OCI-LY7 (cell line): ENCODE results near the gene ARIH1. TPM values are rescaled to one million over a fixed set of nuclear protein-coding genes. Genes with fewer than 3 reads are reported as not detected.
"Not testable (repeated sequence)": the region's sequence is repeated elsewhere in the genome, so short reads cannot be mapped to it uniquely, and the experiment has no call there.

Experiments used
- BruUV-seq: library from RNA; stranded (reverse); fragments of 400-500 nt; replicated peaks from 2 replicates; lab custom pipeline; 2021; lab: Mats Ljungman, UMichigan
- CTCF ChIA-PET: fragments of 300-600 bp; sonication (Branson Sonifier 250); formaldehyde crosslinking; loops from one replicate; lab custom pipeline; 2022; ENCODE audit warnings: antibody characterized with exemption; ENCODE audit not compliant: unreplicated experiment; lab: Charles Lee
- POLR2A ChIA-PET: fragments of 300-600 bp; sonication (Branson Sonifier 250); formaldehyde crosslinking; loops from one replicate; lab custom pipeline; 2022; ENCODE audit warnings: antibody characterized with exemption; lab: Charles Lee
- DNase-seq: peaks from one replicate; pipeline ENCODE4 v3.0.0-alpha.2; 2015; ENCODE audit warnings: low spot score
- H2AFZ ChIP-seq: fragments of 200-600 bp; sonication (generic), shearing (Covaris generic); 2 replicates; pipeline ENCODE4 v1.6.1; 2014; ENCODE audit warnings: mild to moderate bottlenecking, antibody characterized with exemption, low read length, moderate library complexity
- H3K27ac ChIP-seq: fragments of 200-600 bp; sonication (generic); 2 replicates; pipeline ENCODE4 v1.5.1; 2014; ENCODE audit warnings: mixed run types, low read depth, mild to moderate bottlenecking, moderate library complexity, low read length, inconsistent platforms; ENCODE audit not compliant: poor library complexity, severe bottlenecking
- H3K36me3 ChIP-seq: fragments of 200-600 bp; sonication (generic); 2 replicates; pipeline ENCODE4 v1.6.1; 2014; ENCODE audit warnings: mild to moderate bottlenecking, antibody characterized with exemption, low read length, moderate library complexity, mixed read lengths; ENCODE audit not compliant: insufficient read depth
- H3K4me1 ChIP-seq: fragments of 200-600 bp; sonication (generic); 2 replicates; pipeline ENCODE4 v1.5.1; 2014; ENCODE audit warnings: mild to moderate bottlenecking, low read length; ENCODE audit not compliant: insufficient read depth, poor library complexity, severe bottlenecking
- H3K4me2 ChIP-seq: fragments of 200-600 bp; sonication (generic); 2 replicates; pipeline ENCODE4 v1.6.1; 2014; ENCODE audit warnings: mild to moderate bottlenecking, low read length
- H3K4me3 ChIP-seq: fragments of 200-600 bp; sonication (generic); 2 replicates; pipeline ENCODE4 v1.5.1; 2014; ENCODE audit warnings: mild to moderate bottlenecking, low read depth, low read length; ENCODE audit not compliant: poor library complexity, severe bottlenecking
- H3K79me2 ChIP-seq: fragments of 200-600 bp; sonication (generic); 2 replicates; pipeline ENCODE4 v1.6.1; 2016; ENCODE audit warnings: low read depth, mild to moderate bottlenecking, low read length, moderate library complexity, mixed read lengths; ENCODE audit not compliant: insufficient read depth
- H3K9me2 ChIP-seq: fragments of 200-600 bp; sonication (generic); 2 replicates; pipeline ENCODE4 v1.6.1; 2016; ENCODE audit warnings: mild to moderate bottlenecking, low read length, mixed read lengths; ENCODE audit not compliant: insufficient read depth
- H3K9me3 ChIP-seq: fragments of 200-600 bp; sonication (generic); 2 replicates; pipeline ENCODE4 v1.6.1; 2014; ENCODE audit warnings: mild to moderate bottlenecking, mixed run types, low read length, mixed read lengths
- H4K20me1 ChIP-seq: fragments of 200-600 bp; sonication (generic); 2 replicates; pipeline ENCODE4 v1.6.1; 2014; ENCODE audit warnings: mild to moderate bottlenecking, antibody characterized with exemption, low read length, moderate library complexity, mixed read lengths; ENCODE audit not compliant: insufficient read depth
- intact Hi-C: fragments of 100-400 bp; cut with micrococcal nuclease; formaldehyde crosslinking; loops from one replicate; pipeline ENCODE4 v1.10.0; 2022; ENCODE audit not compliant: unreplicated experiment
- total RNA-seq, 2 experiments: library from RNA; depleted of rRNA in 1 of 2; stranded (reverse); fragments of >200 nt in 1 of 2; shearing (Covaris generic) in 1 of 2; gene quantifications; 2 replicates each; pipeline ENCODE4 v1.2.3, GENCODE V29; 2014 to 2022
- TF ChIP-seq, protein P1 (sequence below): fragments of 200-600 bp; sonication (generic); conservative IDR thresholded peaks from 2 replicates; pipeline ENCODE4 v1.5.1; 2014; ENCODE audit warnings: mild to moderate bottlenecking, antibody characterized with exemption, low read length, moderate library complexity, mixed read lengths

Gene ARIH1
- total RNA-seq, 2 experiments from 2014 or later = 33.0 to 142 TPM

DNA sequence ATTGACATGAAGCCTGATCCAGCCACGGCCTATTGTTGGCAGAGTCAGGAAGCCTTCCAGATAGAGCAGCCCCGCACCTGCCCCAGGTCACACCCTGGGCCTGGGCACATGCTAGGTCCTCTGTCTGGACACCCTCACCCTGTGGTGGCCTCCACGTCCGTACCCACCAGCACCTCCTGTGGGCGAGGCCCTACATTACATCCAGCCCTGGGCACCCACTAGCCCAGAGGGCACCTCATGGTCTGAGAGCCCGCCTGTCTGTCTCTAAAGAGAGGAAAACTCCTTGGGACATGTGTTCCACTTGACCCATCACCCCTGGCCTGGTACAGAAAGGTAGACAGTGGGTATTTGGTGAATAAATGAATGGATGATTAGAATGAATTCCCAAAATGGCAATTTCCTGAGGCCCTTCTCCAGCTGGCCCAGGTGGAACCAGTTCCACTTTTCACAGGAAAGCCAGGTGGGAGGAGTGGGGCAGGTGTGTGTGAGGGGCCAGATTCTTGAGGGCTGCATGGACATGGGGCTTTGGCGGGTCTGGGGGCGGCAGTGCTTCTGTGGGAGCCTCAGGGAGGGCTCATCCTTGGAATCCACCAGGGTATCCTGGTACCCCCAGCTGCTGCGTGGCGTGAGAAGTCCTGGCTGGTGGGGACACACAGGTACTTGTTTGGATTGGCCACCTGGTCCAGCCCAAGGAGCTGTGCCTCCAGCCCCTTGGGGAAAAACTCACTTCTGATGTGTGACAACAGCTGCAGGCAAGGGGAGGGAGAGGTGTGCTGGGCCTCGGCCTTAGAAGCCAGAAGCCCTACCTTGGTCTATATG is 154.3 kb downstream of the ARIH1 start:
- DNase-seq = peak; percentile 3
- H3K4me3 ChIP-seq, H3K36me3 ChIP-seq, H3K4me2 ChIP-seq, intact Hi-C loops, BruUV-seq, H3K27ac ChIP-seq, H2AFZ ChIP-seq, H3K79me2 ChIP-seq, H3K4me1 ChIP-seq, H3K9me2 ChIP-seq, H4K20me1 ChIP-seq, H3K9me3 ChIP-seq, CTCF ChIA-PET, POLR2A ChIA-PET: not testable (repeated sequence)
- TF ChIP-seq, protein P1, sequence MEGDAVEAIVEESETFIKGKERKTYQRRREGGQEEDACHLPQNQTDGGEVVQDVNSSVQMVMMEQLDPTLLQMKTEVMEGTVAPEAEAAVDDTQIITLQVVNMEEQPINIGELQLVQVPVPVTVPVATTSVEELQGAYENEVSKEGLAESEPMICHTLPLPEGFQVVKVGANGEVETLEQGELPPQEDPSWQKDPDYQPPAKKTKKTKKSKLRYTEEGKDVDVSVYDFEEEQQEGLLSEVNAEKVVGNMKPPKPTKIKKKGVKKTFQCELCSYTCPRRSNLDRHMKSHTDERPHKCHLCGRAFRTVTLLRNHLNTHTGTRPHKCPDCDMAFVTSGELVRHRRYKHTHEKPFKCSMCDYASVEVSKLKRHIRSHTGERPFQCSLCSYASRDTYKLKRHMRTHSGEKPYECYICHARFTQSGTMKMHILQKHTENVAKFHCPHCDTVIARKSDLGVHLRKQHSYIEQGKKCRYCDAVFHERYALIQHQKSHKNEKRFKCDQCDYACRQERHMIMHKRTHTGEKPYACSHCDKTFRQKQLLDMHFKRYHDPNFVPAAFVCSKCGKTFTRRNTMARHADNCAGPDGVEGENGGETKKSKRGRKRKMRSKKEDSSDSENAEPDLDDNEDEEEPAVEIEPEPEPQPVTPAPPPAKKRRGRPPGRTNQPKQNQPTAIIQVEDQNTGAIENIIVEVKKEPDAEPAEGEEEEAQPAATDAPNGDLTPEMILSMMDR = peak; percentile 53

DNA sequence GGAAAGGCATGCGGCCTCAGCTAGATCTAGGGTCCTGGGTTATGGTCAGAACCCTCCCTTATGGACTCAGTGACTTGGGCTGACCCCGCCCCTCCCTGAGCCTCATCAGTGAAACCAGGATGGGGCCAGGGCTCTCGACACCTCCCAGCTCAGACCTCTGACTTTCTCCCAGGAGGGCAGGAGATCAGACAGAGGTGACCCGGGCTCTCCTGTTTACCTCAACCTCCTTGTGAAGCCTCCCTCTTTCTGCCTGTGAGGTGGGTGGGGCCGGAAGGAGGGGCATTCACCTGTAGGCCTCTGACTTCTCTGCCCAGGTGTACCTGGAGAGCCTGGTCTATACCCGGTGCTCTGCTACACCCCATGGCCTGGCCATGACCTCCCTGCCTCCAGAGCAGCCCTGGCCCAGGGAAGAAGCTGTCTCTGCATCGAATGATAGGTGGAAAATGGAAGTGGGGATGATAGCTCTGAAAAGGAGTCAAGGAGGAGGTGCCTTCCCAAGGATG is 155.0 kb downstream of the ARIH1 start:
- CTCF ChIA-PET = not testable (repeated sequence)

GRCh38 chr15:72636519-72637282 is 162.6 kb downstream of the ARIH1 start:
- H3K4me2 ChIP-seq = peak overlapping the region; percentile 39; the same call in 1 of the 2 replicates
- H3K36me3 ChIP-seq, intact Hi-C loops, H3K9me3 ChIP-seq, H3K4me1 ChIP-seq, H3K79me2 ChIP-seq, H4K20me1 ChIP-seq, H2AFZ ChIP-seq, H3K27ac ChIP-seq, CTCF ChIA-PET, POLR2A ChIA-PET, H3K9me2 ChIP-seq: not testable (repeated sequence)
- peak; percentile 83 for DNase-seq
- H3K4me3 ChIP-seq = peak overlapping the region; percentile 62
- BruUV-seq = TSS peak; percentile 100

More for the DNA sequence above, 155.0 kb downstream of the ARIH1 start:
- H4K20me1 ChIP-seq, DNase-seq, H3K9me3 ChIP-seq, H3K4me2 ChIP-seq, POLR2A ChIA-PET, H3K9me2 ChIP-seq, intact Hi-C loops, BruUV-seq, H3K27ac ChIP-seq, H3K4me3 ChIP-seq, H2AFZ ChIP-seq, H3K79me2 ChIP-seq, H3K4me1 ChIP-seq, H3K36me3 ChIP-seq: not testable (repeated sequence)

DNA sequence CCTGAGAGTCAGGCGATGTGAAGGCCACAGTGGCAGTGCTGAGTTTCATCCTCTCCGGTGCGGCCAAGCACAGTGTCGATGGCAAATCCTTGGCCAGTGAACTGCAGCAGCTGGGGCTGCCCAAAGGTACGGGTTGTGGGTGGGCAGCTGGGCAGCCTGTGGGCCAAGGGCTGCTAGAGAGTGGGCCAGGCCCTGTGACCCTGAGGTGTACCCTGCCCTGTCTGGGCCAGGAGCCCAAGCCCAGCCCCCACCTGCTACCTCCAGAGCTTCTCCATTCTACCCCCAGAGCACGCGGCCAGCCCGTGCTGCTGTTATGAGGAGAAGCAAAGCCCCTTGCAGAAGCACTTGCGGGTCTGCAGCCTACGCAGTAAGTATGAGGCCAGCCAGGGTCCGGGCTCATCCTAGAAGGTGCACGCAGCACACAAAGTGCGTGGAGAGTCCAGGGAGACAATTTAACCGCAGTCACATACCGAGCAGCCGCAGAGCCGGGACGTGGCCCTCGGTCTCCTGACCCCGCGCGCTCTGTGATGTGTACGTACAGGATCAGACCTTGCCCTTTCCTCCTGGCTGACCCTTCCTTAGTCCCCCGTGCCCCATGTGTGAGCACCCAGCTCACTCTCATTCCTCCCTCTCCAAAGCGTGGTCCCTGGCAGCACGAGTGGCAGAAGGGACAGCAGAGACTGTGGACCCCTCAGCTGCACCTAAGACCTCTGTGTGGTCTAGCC is 165.8 kb downstream of the ARIH1 start:
- H3K4me3 ChIP-seq, H3K27ac ChIP-seq, POLR2A ChIA-PET, H3K9me3 ChIP-seq, intact Hi-C loops, CTCF ChIA-PET, DNase-seq, H3K79me2 ChIP-seq, BruUV-seq, H2AFZ ChIP-seq, H3K4me2 ChIP-seq, H3K9me2 ChIP-seq, H3K4me1 ChIP-seq, H3K36me3 ChIP-seq, H4K20me1 ChIP-seq: not testable (repeated sequence)

GRCh38 chr15:72642271-72642670 is 168.1 kb downstream of the ARIH1 start:
- CTCF ChIA-PET, BruUV-seq, H3K4me2 ChIP-seq, H3K4me1 ChIP-seq, H3K9me2 ChIP-seq, H3K27ac ChIP-seq, H3K4me3 ChIP-seq, H4K20me1 ChIP-seq, intact Hi-C loops, H3K36me3 ChIP-seq, POLR2A ChIA-PET, H2AFZ ChIP-seq, H3K79me2 ChIP-seq, H3K9me3 ChIP-seq, DNase-seq: not testable (repeated sequence)
